ENCODE measurements around the gene IL4I1.

DNA sequence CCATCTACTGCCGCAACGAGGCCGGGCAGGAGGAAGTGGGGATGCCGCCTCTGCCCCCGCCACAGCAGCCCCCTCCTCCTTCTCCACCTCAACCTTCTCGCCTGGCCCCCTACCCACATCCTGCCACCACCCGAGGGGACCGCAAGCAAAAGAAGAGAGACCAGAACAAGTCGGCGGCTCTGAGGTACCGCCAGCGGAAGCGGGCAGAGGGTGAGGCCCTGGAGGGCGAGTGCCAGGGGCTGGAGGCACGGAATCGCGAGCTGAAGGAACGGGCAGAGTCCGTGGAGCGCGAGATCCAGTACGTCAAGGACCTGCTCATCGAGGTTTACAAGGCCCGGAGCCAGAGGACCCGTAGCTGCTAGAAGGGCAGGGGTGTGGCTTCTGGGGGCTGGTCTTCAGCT lies 36.0 kb upstream of the IL4I1 start:
- TF ChIP-seq, protein P1, sequence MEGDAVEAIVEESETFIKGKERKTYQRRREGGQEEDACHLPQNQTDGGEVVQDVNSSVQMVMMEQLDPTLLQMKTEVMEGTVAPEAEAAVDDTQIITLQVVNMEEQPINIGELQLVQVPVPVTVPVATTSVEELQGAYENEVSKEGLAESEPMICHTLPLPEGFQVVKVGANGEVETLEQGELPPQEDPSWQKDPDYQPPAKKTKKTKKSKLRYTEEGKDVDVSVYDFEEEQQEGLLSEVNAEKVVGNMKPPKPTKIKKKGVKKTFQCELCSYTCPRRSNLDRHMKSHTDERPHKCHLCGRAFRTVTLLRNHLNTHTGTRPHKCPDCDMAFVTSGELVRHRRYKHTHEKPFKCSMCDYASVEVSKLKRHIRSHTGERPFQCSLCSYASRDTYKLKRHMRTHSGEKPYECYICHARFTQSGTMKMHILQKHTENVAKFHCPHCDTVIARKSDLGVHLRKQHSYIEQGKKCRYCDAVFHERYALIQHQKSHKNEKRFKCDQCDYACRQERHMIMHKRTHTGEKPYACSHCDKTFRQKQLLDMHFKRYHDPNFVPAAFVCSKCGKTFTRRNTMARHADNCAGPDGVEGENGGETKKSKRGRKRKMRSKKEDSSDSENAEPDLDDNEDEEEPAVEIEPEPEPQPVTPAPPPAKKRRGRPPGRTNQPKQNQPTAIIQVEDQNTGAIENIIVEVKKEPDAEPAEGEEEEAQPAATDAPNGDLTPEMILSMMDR (IDR thresholded peaks at IDR 0.05) = no peak
- no peak for TF ChIP-seq EZH2 (IDR thresholded peaks at IDR 0.05; ENCODE audit: borderline replicate concordance, insufficient read depth, low read depth, low read length, poor library complexity, severe bottlenecking)

Data from B cell (primary cell).